Stimulated activated CD8-positive, alpha-beta memory T cell treated with anti-CD3 and anti-CD28 coated beads, Interleukin-2, amount 100 ng/mL, for 48 hours (primary cell): Measurements from ENCODE around the gene ECEL1.

Experiments
- DNase-seq, 2 donors: peaks; one replicate each; pipeline ENCODE4 v3.0.0-alpha.2; 2020; ENCODE audit warnings: low read depth in 2 of 2

Gene ECEL1

GRCh38 chr2:232483923-232484627 lies 3.6 kb downstream of the ECEL1 start:
- DNase-seq, result no peak

GRCh38 chr2:232483311-232483922 lies 4.2 kb downstream of the ECEL1 start:
- no peak for DNase-seq

DNA sequence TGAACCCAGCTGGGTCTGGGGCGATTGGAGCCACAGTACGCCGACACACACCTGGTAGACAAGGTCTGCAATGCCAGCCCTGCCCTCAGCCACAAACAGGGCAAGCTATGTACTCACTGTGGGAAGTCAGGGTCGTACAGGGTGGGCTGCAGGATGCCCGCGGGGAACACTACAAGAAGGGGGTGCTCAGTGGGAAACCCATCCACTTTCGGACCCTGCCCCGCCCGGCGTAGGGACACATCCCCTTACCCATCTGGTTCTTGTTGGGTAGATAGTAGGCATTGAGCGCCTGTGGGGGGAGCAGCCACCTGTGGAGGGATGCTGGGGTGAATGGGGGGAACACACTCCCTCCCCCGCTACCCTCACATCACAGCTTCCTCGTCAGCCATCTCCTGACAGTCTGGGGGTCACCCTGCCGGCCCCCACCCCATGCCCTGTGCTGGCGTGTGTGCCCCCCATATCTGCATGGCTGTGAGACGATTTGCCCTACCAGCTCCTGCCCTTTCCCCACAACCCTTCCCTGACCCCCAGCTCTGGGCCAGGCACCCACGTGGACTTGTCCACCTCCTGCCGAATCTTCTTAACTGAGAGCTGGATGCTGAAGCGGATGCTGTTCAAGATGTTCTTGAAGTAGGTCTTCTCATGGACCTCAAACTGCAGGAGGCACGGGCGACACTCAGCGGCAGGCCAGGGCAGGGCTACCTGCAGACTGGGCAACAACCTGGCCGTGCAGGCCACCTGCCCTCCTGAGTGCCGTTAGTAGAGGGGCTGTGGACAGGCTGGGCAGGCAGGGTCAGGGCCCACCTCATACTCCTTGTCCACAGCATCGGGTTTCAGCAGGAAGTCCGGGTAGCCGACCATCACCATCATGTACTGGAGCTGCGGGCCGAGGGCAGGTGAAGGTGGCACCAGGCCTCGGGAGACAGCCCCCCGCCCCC lies 5.1 kb downstream of the ECEL1 start:
- DNase-seq, result no peak

DNA sequence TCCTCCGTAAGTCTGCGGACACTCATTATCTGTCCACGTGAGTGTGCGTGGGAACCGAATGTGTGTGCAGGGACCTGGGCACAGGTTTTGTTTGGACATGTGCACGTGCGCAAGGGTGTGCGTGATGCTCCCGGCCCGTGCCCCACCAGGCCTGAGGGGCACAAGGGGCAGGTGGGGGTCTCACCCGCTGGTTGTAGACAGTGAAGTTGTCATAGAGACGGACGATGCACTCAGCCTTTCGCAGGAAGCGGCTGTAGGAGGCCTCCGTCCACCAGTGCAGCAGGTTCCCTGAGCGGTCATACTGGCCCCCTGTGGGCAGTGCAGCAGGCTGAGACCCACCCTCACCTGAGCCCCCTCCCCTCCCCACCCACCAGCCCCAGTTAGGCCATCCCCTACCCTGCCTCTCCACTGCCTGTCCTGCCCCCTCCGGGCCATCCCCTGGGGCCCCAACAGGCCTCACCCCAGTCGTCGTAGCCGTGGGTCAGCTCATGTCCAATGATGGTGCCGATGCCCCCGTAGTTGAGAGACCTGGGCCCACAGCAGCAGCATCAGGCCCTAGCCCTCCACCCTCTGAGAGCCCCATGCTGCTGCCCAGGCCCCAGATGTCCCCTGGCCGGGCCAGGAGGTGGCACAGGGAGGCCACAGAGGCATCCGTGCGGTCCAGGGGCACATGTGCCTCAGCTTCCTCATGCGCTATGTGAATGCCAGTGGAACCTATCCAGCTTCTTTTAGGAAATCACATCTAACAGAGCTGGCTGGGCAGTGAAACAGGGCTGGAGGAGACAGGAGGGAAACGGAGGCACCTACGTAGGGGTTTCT lies 6.1 kb downstream of the ECEL1 start:
- no peak for DNase-seq

DNA sequence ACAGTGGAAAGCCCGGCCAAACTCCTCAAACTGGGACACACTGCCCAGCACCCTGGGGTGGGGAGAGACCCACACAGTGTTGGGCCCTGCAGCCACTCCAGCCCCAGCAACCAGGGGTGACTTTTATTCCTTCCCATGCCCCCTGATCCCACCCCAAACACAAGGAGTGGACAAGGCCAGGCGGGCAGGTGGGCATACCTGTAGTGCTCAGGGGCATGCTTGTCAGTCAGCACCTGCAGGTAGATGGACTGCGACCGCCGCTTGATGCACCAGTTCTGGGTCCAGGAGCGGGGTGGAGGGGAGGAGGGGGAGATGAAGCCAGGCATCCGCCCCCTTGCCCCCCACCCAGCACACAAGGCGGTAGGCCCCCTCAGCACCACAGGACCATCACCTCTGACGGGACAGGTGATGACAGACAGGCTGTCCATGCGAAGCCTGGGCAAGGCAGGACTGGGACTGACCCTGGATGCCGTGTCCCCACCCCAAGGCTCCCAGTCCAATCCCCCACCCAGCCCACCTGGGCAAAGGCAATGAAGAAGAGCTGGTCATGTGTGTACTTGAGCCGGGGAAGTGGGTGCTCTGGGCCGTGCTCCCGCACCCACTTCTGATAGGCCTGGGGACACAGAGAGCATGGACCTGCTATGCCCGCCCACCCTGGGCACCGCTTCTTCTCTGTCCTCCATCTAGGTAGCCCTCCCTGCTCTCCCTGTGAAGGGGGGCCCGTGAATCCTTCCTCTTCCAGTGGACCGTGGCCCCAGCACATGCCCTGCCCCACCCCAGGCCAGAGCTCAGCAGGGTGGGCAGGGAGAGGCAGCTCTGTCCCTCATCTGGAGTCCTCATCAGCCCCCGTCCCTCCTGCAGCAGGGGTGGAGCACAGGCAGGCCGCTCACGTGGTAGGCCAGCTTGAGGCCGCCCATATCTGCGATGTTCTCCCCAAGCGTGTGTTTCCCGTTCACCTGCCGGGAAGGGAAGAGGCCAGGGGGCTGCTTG lies 7.1 kb downstream of the ECEL1 start:
- no peak for DNase-seq

DNA sequence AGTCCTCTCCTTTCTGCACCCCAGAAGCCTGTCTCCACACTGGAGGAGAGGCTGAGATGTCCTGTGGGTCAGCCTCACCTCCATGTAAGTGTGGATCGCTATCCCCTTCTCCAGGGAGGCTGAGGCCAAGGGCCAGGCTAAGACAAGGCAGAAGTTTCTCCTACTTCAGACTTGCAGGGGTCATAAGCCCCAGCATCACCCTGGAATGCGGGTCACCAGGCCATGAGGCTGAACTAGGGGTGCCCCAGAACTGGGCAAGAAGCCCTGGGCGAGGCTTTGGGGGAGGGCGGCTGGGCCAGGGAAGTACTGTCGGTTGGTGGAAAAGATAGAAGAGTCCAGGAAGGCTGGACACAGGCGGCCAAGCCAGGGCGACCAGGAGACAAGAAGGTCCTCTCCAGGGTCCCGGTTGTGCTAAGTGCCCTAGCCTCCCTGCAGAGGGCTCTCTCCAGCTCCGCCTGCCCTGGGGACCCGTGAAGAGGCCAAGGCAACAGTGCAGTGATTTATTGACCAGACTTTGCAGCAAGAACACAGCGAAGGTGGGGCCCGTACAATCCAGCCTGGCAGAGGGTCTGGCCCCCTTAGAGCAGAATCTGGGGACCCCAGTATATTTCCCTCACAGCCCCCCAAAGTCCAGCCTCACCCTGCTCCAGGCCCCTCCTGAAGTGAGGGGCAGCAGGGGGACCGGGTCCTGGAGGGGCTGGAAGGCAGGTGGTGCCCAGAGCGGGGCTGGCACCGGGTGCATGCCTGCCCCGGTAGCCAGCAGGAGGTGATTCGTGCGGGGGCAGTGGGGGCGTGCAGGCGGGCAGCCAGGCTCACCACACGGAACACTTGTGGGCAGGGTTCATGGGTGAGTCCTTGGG lies 8.1 kb downstream of the ECEL1 start:
- no peak for DNase-seq

DNA sequence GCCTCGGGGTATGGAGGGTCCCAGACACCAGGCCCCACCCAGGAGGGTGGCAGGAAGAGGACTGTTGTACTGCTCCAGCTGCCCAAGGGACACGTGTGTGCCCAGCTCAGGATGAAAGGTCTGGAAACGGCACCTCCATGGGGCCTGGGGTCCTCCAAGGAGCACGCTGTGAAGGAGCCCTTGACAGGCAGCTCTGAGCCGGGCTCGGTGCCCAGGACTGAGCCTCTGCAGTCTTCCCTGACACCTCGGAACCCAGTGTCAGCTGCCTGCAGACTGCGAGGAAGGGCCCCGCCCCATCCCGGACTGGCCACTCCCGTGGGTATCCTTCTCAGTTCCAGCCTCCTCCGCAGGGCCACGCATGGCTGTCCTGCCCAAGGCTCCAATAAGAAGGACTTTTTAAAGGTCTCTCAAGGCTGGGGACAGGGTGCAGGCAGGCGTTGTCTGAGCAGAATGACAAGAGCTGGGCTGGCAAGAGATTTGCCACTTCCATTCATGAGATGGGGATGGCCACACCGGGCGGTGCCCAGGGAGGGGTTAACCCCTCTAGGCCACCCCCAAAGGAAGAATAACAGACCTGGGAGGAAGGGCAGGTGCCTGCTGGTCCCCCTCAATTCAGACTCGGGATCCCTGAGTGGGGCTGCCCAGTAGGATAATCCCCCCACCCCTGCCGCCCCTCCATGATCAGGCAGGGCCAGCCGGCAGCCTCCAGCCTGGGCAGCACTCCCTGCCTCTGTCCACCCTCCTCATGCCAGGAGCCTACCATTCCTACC lies 8.9 kb downstream of the ECEL1 start:
- no peak for DNase-seq

DNA sequence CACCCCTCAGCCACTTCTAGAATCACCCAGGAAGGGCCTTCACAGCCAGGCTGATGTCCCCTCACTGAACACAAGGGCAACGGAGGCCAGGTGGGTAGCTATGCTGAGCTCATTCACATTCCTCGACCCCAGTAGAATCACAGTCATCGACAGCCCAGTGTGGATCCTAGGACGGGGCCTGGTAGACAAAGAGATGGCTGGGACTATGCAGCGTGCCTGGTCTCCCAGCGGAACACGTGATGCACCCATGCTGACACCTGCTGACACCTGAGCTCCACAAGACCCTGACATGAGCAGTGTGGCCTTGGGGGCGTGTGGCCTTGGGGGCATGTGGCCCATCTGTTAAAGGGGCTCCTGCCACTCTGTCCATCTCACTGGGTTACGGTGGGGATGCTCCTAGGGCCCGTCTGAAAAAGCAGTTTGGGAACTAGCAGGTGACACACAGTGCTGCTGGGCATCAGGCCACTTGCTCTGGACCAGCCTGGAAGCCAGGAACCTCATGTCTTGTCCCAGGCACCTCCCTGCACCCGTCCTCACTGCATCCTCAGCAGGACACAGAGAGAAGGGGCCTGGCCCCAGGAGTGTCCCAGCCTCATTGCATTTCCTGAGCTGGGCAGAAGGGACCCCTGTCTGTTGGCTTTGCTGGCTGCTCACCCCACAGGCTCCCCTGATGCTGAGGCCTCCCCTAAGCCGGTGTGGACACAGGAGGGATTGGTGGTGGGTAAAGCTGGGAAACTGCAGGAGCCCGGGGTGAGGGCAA lies 9.7 kb downstream of the ECEL1 start:
- DNase-seq, result no peak

- no peak for DNase-seq
These were observed 10.8 kb downstream of the ECEL1 start for GRCh38 chr2:232476791-232477190.

DNA sequence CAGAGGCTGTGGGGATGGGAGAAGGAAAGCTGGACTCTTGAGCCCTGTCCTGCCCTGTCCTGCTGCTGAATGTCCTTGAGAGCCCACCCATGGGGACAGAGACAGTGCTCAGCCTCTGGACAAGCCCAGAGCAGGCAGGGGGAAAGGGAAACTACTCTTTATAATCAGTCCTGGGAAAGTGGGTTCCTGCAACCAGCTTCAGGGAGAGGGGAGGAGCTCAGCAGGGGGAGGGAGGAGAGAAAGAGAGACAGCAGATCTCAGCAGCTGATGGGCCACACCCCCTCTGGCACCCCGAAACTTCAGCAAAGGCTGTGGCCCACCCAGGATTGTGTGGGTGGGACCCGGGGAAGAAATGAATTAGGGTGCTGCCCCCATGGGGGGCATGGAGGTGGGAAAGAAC lies 11.6 kb downstream of the ECEL1 start:
- no peak for DNase-seq

DNA sequence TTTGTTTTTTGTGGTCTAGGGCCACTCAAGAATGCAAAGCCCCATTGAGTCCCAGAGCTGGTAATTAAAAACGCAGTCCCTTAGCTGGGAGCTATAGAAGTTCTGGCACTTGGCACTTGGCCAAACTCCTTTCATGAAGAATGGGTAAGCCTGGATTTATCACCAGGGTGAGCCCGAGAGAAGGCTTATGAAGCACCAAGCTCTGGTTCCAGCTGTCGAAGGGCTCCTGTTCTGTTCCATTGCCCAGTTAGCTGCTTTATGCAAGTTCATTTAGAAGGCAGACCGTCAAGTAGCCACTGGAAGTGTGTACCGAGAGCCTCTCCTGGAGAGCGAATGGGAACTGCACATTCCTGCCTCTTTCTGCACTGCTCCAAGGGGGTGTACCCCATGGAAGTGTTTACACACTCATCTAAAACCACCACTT lies 14.2 kb downstream of the ECEL1 start:
- DNase-seq, result no peak

GRCh38 chr2:232466221-232466620 lies 21.4 kb downstream of the ECEL1 start:
- no peak for DNase-seq

- DNase-seq, result no peak
These were observed 22.6 kb downstream of the ECEL1 start for GRCh38 chr2:232465061-232465460.

DNA sequence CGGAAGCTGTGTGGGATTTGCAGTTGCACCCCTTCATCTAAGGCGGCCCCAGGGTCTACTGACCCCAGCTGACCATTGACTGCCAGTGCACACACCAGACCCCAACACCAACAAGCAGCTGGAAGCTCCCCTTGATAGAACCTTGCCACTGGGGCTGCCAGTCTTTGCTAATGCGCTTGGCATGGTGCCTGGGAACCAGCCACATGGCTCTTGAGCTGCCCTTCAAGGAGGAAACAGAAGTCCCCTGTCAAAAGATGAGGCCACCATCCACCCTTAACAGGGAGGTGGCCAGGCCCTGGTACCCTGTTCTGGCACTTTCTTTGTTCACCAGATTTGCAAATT lies 23.1 kb downstream of the ECEL1 start:
- no peak for DNase-seq

GRCh38 chr2:232463701-232464543 lies 23.7 kb downstream of the ECEL1 start:
- no peak for DNase-seq

- no peak for DNase-seq
These were observed 27.5 kb downstream of the ECEL1 start for GRCh38 chr2:232460171-232460570.

GRCh38 chr2:232459419-232460035 lies 28.1 kb downstream of the ECEL1 start:
- no peak for DNase-seq
